ENCODE data around the gene C20orf204.

- TF ChIP-seq POLR2AphosphoS5 (IDR thresholded peaks at IDR 0.05; ENCODE audit: low read depth, low read length) (no peak), TAF1 (IDR thresholded peaks at IDR 0.05; ENCODE audit: borderline replicate concordance, insufficient read depth, low read length) (no peak)
- TF ChIP-seq, protein P1, sequence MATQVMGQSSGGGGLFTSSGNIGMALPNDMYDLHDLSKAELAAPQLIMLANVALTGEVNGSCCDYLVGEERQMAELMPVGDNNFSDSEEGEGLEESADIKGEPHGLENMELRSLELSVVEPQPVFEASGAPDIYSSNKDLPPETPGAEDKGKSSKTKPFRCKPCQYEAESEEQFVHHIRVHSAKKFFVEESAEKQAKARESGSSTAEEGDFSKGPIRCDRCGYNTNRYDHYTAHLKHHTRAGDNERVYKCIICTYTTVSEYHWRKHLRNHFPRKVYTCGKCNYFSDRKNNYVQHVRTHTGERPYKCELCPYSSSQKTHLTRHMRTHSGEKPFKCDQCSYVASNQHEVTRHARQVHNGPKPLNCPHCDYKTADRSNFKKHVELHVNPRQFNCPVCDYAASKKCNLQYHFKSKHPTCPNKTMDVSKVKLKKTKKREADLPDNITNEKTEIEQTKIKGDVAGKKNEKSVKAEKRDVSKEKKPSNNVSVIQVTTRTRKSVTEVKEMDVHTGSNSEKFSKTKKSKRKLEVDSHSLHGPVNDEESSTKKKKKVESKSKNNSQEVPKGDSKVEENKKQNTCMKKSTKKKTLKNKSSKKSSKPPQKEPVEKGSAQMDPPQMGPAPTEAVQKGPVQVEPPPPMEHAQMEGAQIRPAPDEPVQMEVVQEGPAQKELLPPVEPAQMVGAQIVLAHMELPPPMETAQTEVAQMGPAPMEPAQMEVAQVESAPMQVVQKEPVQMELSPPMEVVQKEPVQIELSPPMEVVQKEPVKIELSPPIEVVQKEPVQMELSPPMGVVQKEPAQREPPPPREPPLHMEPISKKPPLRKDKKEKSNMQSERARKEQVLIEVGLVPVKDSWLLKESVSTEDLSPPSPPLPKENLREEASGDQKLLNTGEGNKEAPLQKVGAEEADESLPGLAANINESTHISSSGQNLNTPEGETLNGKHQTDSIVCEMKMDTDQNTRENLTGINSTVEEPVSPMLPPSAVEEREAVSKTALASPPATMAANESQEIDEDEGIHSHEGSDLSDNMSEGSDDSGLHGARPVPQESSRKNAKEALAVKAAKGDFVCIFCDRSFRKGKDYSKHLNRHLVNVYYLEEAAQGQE (IDR thresholded peaks at IDR 0.05; ENCODE audit: insufficient read depth in 1 of 2, low read depth in 2 of 2, low read length in 2 of 2), result no peak
Observed at GRCh38 chr20:64074963-64075362, 39.0 kb downstream of the C20orf204 start.
